Body of pancreas (tissue), 4 donors: ENCODE data around the gene SLC12A4. TPM values are rescaled to one million over a fixed set of nuclear protein-coding genes. Genes with fewer than 3 reads are reported as not detected.

Experiments
- ATAC-seq: fragments of 150-250 bp; one replicate; pipeline ENCODE4 v1.9.1; 2016
- DNase-seq, 4 donors: peaks; one replicate each; pipeline ENCODE4 v3.0.0-alpha.2; 2019
- H3K27ac ChIP-seq, 4 donors: fragments of 200-600 bp; sonication (generic); 1 replicate in 3 of 4; 2 replicates in 1 of 4; pipeline versions ENCODE4 v1.5.1 to v1.6.1; 2016 to 2019; ENCODE audit warnings: mild to moderate bottlenecking in 1 of 4, mixed read lengths in 1 of 4, moderate library complexity in 1 of 4
- H3K27me3 ChIP-seq, 2 donors: fragments of 200-600 bp; sonication (generic); one replicate each; pipeline ENCODE4 v1.6.0; 2016; ENCODE audit warnings: mild to moderate bottlenecking in 1 of 2
- H3K36me3 ChIP-seq, 2 donors: fragments of 200-600 bp; sonication (generic); replicated peaks in 1 of 2; 2 replicates each; pipeline ENCODE4 v1.5.1; 2016; ENCODE audit warnings: low read depth in 2 of 2; ENCODE audit not compliant: insufficient read depth in 1 of 2
- H3K4me1 ChIP-seq: fragments of 200-600 bp; sonication (generic); one replicate; pipeline ENCODE4 v1.6.0; 2016
- H3K4me3 ChIP-seq, 2 donors: fragments of 200-600 bp; sonication (generic); 1 replicate in 1 of 2; 2 replicates in 1 of 2; pipeline ENCODE4 v1.5.1; 2016 to 2019
- H3K9me3 ChIP-seq, 3 donors: fragments of 200-600 bp; sonication (generic); 1 replicate in 2 of 3; 2 replicates in 1 of 3; pipeline ENCODE4 v1.5.1; 2016
- POLR2A ChIP-seq, 3 donors: fragments of 450-650 bp; IDR thresholded peaks; one replicate each; pipeline ENCODE4 v1.6.1; 2016; ENCODE audit warnings: antibody characterized with exemption in 3 of 3, mild to moderate bottlenecking in 2 of 3
- WGBS, 2 donors: methylation state at CpG; one replicate each; pipeline ENCODE4 v1.1.5; 2017; 5-methylcytosine and 5-hydroxymethylcytosine counted together
- intact Hi-C: fragments of 100-400 bp; cut with DNase I; formaldehyde crosslinking; loops from one replicate; pipeline ENCODE4 v1.15.1; 2023
- total RNA-seq, 2 donors: library from RNA; depleted of rRNA; stranded (reverse); fragments of >200 nt; gene quantifications; one replicate each; pipeline ENCODE4 v1.1.0, GENCODE V29; 2016
- TF ChIP-seq, protein P1 (sequence below), 7 experiments: fragments of 450-650 bp in 4 of 7; fragments of 200-600 bp in 3 of 7; sonication (generic) in 3 of 7; IDR thresholded peaks; one replicate each; pipeline ENCODE4 v1.5.1; 2016 to 2019; ENCODE audit warnings: antibody characterized with exemption in 7 of 7

Gene SLC12A4
- total RNA-seq, 2 donors from 2014 or later = 23.3 to 61.3 TPM

DNA sequence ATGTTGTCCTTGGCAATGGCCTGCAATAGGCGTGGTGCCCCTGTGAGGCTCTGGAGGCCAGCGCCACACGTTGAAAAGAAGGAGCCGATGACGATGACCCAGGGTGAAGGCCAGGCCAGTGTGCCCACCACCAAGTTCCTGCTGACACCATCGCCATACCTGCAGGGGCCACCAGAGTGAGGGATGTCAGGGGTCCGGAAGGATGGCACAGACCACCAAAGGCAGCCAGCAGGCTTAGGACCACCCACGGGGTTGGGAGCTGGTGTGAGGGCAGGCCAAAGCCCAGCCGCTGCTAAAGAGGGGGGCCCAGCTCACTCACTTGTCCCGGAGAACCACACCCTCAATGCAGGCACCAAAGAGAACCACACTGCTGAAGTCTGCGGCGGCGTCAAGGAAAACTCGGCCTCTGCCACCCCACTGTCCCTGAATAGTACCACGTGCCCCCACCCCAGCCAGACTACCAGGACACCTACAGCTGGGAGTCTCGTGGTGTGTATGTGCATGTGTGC is 18.0 kb downstream of the SLC12A4 start:
- H3K9me3 ChIP-seq = no peaks in the 10 kb centered on the region
- no peaks in the 10 kb centered on the region for H3K4me1 ChIP-seq
- no peaks in the 10 kb centered on the region for H3K27me3 ChIP-seq
- ATAC-seq (no peak), DNase-seq (no peak)
- H3K27ac ChIP-seq = no peak overlapping the region
- intact Hi-C loops = no loop called here
- WGBS, 2 donors = 87 to 91% methylated on average over 7 to 16 of the region's 16 CpGs
- no peak overlapping the region for H3K4me3 ChIP-seq
- peaks cover 0 to 21% of the 10 kb centered on the region in 2 donors for H3K36me3 ChIP-seq
- TF ChIP-seq, protein P1, sequence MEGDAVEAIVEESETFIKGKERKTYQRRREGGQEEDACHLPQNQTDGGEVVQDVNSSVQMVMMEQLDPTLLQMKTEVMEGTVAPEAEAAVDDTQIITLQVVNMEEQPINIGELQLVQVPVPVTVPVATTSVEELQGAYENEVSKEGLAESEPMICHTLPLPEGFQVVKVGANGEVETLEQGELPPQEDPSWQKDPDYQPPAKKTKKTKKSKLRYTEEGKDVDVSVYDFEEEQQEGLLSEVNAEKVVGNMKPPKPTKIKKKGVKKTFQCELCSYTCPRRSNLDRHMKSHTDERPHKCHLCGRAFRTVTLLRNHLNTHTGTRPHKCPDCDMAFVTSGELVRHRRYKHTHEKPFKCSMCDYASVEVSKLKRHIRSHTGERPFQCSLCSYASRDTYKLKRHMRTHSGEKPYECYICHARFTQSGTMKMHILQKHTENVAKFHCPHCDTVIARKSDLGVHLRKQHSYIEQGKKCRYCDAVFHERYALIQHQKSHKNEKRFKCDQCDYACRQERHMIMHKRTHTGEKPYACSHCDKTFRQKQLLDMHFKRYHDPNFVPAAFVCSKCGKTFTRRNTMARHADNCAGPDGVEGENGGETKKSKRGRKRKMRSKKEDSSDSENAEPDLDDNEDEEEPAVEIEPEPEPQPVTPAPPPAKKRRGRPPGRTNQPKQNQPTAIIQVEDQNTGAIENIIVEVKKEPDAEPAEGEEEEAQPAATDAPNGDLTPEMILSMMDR (IDR thresholded peaks at IDR 0.05) = no peak
- TF ChIP-seq POLR2A (IDR thresholded peaks at IDR 0.05) = no peak

DNA sequence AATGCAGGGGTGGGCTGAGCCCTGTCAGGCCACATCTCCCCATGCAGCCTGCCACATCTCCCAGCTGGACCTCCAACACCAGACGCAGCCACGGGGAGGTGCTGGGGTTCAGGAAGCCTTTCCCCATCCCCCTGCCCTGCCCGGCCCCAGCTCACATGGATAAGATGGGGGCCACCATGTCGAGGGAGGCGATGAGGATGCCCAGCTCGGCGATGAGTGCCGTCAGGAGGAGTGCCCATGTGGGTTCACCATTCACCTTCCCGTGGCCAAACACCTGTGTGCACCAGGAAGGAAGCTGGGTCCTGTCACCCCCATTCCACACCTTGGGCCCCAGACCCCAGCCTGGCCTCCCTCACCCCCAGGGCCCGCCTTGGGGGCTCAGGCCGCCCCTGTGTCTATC is 18.8 kb downstream of the SLC12A4 start:
- 92 to 95% methylated on average over 11 of the region's 11 CpGs for WGBS, 2 donors
- no peaks in the 10 kb centered on the region for H3K9me3 ChIP-seq
- H3K36me3 ChIP-seq = peaks cover 0 to 21% of the 10 kb centered on the region in 2 donors
- no peaks in the 10 kb centered on the region for H3K4me1 ChIP-seq
- H3K4me3 ChIP-seq = no peak overlapping the region
- no peak for ATAC-seq
- H3K27me3 ChIP-seq = no peaks in the 10 kb centered on the region
- intact Hi-C loops = no loop called here
- DNase-seq = no peak
- no peak overlapping the region for H3K27ac ChIP-seq
- TF ChIP-seq, protein P1 (IDR thresholded peaks at IDR 0.05) = no peak
- no peak for TF ChIP-seq POLR2A (IDR thresholded peaks at IDR 0.05)

DNA sequence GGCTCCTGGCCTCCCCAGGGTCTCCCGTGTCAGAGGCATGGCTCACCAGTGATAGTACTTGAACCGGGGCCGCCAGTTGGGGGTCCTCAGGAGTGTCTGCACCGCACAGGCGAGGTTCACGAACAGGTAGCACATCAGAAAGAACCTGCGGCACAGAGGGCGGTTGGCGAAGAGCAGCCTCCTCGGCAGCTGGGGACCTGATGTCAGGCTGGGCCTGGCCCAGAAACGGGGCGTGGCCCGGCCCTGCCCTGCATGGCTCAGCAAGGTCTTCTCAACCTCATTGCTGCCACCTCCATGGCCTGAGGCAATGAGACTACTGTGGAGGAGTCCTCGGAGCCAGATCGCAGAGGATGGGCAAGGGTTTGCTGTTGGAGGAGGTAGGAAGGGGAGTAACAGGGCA is 20.4 kb downstream of the SLC12A4 start:
- H3K4me3 ChIP-seq = no peak overlapping the region
- H3K27ac ChIP-seq = no peak overlapping the region
- DNase-seq = peak in 1 of 4 donors; percentile 8
- intact Hi-C loops = no loop called here
- no peaks in the 10 kb centered on the region for H3K9me3 ChIP-seq
- WGBS, 2 donors = 91 to 100% methylated on average over 3 to 15 of the region's 15 CpGs
- no peaks in the 10 kb centered on the region for H3K4me1 ChIP-seq
- no peak for ATAC-seq
- TF ChIP-seq, protein P1 (IDR thresholded peaks at IDR 0.05) = no peak
- TF ChIP-seq POLR2A (IDR thresholded peaks at IDR 0.05) = no peak
- H3K27me3 ChIP-seq = no peaks in the 10 kb centered on the region
- peaks cover 0 to 21% of the 10 kb centered on the region in 2 donors for H3K36me3 ChIP-seq

DNA sequence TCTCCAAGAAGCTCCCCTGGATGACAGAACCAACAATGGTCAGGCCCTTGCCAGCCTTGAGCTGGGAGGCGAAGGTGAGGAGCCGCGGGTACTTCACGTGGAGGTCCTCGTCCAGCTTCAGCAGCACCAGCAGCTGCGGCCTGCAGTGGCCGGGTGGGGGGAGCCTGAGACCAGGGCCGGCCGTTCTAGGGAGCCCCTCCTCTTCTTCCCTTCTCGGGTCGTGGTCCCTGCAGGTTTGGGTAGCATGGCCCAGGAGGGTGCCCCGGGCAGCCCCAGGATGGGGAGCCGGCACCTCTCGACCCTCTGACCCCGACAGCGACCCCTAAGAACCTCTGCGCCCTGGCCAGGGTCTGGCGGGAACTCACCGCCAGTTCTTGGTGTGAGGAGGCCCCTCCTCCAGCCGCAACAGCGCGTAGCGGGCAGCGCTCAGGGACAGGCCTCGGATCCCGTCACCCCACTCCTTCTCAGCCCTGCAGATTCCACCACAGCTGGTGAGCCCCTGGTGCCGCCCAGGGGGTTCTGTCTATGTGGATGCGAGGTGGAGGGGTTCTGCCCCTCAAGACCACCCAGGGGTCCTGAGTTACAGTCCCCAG is 21.4 kb downstream of the SLC12A4 start:
- no peaks in the 10 kb centered on the region for H3K4me1 ChIP-seq
- no peak overlapping the region for H3K4me3 ChIP-seq
- DNase-seq = peak in 1 of 4 donors; percentile 14
- ATAC-seq = no peak
- no peak overlapping the region for H3K27ac ChIP-seq
- 91 to 92% methylated on average over 5 to 25 of the region's 28 CpGs for WGBS, 2 donors
- peaks cover 0 to 21% of the 10 kb centered on the region in 2 donors for H3K36me3 ChIP-seq
- intact Hi-C loops = no loop called here
- TF ChIP-seq POLR2A (IDR thresholded peaks at IDR 0.05) = no peak
- TF ChIP-seq, protein P1 (IDR thresholded peaks at IDR 0.05) = no peak
- no peaks in the 10 kb centered on the region for H3K27me3 ChIP-seq
- H3K9me3 ChIP-seq = no peaks in the 10 kb centered on the region

DNA sequence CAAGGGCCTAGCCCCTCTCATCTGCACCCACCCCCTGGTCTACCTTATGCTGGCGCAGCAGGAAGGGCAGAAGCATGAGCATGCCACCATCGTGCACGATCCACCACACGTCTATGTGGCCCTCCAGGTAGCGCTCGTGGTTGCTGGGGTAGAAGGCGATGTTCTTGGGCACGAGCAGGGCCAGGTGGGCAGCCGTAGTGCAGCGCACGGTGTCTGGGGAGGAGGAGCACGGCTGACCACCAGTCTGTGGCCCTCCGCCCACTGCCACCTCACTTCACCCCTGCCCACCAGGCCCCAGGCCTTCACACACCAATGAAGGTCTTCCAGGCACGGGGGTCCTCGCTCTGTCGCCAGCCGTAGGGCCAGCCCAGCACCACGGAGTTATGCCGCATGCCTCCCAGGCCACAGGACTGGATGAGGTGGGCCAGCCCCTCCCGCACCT is 22.3 kb downstream of the SLC12A4 start:
- H3K9me3 ChIP-seq = no peaks in the 10 kb centered on the region
- DNase-seq = peak in 1 of 4 donors; percentile 11
- H3K27me3 ChIP-seq = no peaks in the 10 kb centered on the region
- 92 to 96% methylated on average over 8 to 20 of the region's 20 CpGs for WGBS, 2 donors
- intact Hi-C loops = no loop called here
- no peak overlapping the region for H3K27ac ChIP-seq
- TF ChIP-seq, protein P1 (IDR thresholded peaks at IDR 0.05) = no peak
- no peak for TF ChIP-seq POLR2A (IDR thresholded peaks at IDR 0.05)
- no peaks in the 10 kb centered on the region for H3K4me1 ChIP-seq
- no peak for ATAC-seq
- H3K36me3 ChIP-seq = peaks cover 0 to 13% of the 10 kb centered on the region in 2 donors
- H3K4me3 ChIP-seq = no peak overlapping the region
